A673 (cell line): ENCODE data around the gene BTBD6. TPM values are rescaled to one million over a fixed set of nuclear protein-coding genes. Genes with fewer than 3 reads are reported as not detected.

Experiments used
- BruUV-seq: library from RNA; stranded (reverse); fragments of 400-500 nt; replicated peaks from 2 replicates; lab custom pipeline; 2021; lab: Mats Ljungman, UMichigan
- CTCF ChIA-PET: fragments of 300-600 bp; sonication (Branson Sonifier 250); formaldehyde crosslinking; loops from one replicate; lab custom pipeline; 2022; ENCODE audit warnings: antibody characterized with exemption; lab: Charles Lee
- POLR2A ChIA-PET: fragments of 300-600 bp; sonication (Branson Sonifier 250); formaldehyde crosslinking; loops from one replicate; lab custom pipeline; 2022; ENCODE audit warnings: antibody characterized with exemption; ENCODE audit not compliant: low non-redundant PET; lab: Charles Lee
- DNase-seq: peaks from one replicate; pipeline ENCODE4 v3.0.0-alpha.2; 2015; ENCODE audit warnings: low spot score
- H3K27ac ChIP-seq: fragments of 200-600 bp; sonication (generic); 2 replicates; pipeline ENCODE4 v1.5.1; 2016; ENCODE audit warnings: mixed run types, low read depth, mild to moderate bottlenecking, mixed read lengths, antibody characterized with exemption, low read length; ENCODE audit not compliant: poor library complexity, severe bottlenecking
- H3K27me3 ChIP-seq: fragments of 200-600 bp; sonication (generic); replicated peaks from 2 replicates; pipeline ENCODE4 v1.6.1; 2017; ENCODE audit warnings: mixed run types, low read depth, mild to moderate bottlenecking, mixed read lengths, antibody characterized with exemption, low read length; ENCODE audit not compliant: insufficient read depth, poor library complexity
- H3K36me3 ChIP-seq: fragments of 200-600 bp; sonication (generic); 2 replicates; pipeline ENCODE4 v1.6.1; 2016; ENCODE audit warnings: mixed run types, mild to moderate bottlenecking, mixed read lengths, antibody characterized with exemption, low read length; ENCODE audit not compliant: insufficient read depth, poor library complexity, severe bottlenecking
- H3K4me1 ChIP-seq: fragments of 200-600 bp; sonication (generic); 2 replicates; pipeline ENCODE4 v1.6.1; 2017; ENCODE audit warnings: mixed run types, mild to moderate bottlenecking, mixed read lengths, antibody characterized with exemption, low read length; ENCODE audit not compliant: insufficient read depth, poor library complexity, severe bottlenecking
- H3K4me3 ChIP-seq: fragments of 200-600 bp; sonication (generic); 2 replicates; pipeline ENCODE4 v1.5.1; 2016; ENCODE audit warnings: low read depth, mixed run types, mild to moderate bottlenecking, mixed read lengths, low read length; ENCODE audit not compliant: poor library complexity, severe bottlenecking
- H3K9me3 ChIP-seq: fragments of 200-600 bp; sonication (generic); 2 replicates; pipeline ENCODE4 v1.6.1; 2016; ENCODE audit warnings: mixed run types, low read depth, mild to moderate bottlenecking, mixed read lengths, antibody characterized with exemption, low read length; ENCODE audit not compliant: poor library complexity, severe bottlenecking
- EZH2 ChIP-seq: fragments of 200-600 bp; sonication (generic); IDR thresholded peaks from 2 replicates; pipeline ENCODE4 v1.6.1; 2017; ENCODE audit warnings: borderline replicate concordance, low read depth, mild to moderate bottlenecking, mixed read lengths, antibody characterized with exemption, low read length; ENCODE audit not compliant: poor library complexity, severe bottlenecking
- intact Hi-C: fragments of 100-400 bp; cut with micrococcal nuclease; formaldehyde crosslinking; loops from one replicate; pipeline ENCODE4 v1.10.0; 2022; ENCODE audit not compliant: unreplicated experiment
- total RNA-seq: library from RNA; stranded (reverse); gene quantifications from 2 replicates; pipeline ENCODE4 v1.2.3, GENCODE V29; 2021
- TF ChIP-seq, protein P1 (sequence below): fragments of 300-800, 200-600 bp; sonication (generic); conservative IDR thresholded peaks from 2 replicates; pipeline ENCODE4 v1.5.1; 2017; ENCODE audit warnings: low read depth, mild to moderate bottlenecking, antibody characterized with exemption, low read length, moderate library complexity, mixed read lengths

The BTBD6 gene
- total RNA-seq, 1 experiment from 2014 or later, result 39.9 TPM

DNA sequence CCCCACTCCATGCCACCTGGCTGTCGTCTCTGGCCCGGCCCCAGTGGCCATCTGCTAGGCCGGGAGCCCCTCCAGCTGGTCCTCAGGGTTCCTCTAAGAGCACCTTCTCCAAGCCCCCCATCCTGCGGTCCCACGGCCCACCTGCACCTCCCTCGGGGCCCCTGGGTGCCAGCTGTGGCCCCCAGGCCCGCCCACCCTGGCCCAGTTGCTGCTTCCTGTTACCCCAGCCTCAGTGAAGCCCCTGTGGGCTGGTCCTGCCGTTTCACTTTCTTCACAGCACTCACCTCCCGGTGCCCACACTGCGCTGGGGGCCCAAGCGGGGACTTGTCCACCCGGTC lies 39.6 kb upstream of the BTBD6 start:
- intact Hi-C loops, result no loop called here
- ChIA-PET CTCF (no interaction called here), POLR2A (no interaction called here)
- BruUV-seq, result no TSS peak
- H3K36me3 ChIP-seq, result no peaks in the 10 kb centered on the region
- H3K4me1 ChIP-seq, result no peaks in the 10 kb centered on the region
- TF ChIP-seq EZH2, result no peak
- TF ChIP-seq, protein P1, sequence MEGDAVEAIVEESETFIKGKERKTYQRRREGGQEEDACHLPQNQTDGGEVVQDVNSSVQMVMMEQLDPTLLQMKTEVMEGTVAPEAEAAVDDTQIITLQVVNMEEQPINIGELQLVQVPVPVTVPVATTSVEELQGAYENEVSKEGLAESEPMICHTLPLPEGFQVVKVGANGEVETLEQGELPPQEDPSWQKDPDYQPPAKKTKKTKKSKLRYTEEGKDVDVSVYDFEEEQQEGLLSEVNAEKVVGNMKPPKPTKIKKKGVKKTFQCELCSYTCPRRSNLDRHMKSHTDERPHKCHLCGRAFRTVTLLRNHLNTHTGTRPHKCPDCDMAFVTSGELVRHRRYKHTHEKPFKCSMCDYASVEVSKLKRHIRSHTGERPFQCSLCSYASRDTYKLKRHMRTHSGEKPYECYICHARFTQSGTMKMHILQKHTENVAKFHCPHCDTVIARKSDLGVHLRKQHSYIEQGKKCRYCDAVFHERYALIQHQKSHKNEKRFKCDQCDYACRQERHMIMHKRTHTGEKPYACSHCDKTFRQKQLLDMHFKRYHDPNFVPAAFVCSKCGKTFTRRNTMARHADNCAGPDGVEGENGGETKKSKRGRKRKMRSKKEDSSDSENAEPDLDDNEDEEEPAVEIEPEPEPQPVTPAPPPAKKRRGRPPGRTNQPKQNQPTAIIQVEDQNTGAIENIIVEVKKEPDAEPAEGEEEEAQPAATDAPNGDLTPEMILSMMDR, result no peak
- no peak for DNase-seq
- no peak overlapping the region for H3K4me3 ChIP-seq
- no peak overlapping the region for H3K27ac ChIP-seq
- no peaks in the 10 kb centered on the region for H3K27me3 ChIP-seq
- H3K9me3 ChIP-seq, result no peaks in the 10 kb centered on the region

DNA sequence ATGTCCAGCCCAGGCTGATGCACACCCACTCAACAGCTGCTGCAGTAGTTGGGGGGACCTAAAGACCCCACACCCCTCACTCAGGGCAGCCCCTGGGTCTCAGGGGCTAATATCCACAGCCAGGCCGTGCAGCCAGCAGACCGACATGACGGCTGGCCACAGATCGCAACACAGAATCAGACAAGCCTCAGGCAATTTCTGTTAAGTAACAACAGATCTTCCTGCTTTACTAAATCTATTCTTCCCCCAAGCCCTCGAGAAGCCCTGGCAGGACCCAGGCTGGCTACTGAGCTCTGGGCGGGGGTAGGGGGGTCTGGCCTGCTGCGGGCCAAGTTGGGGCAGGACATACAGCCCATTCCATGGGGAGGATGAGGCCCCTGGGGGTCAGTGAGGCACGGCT lies 39.2 kb upstream of the BTBD6 start:
- no peaks in the 10 kb centered on the region for H3K36me3 ChIP-seq
- intact Hi-C loops, result no loop called here
- DNase-seq, result no peak
- H3K4me3 ChIP-seq, result no peak overlapping the region
- no TSS peak for BruUV-seq
- TF ChIP-seq, protein P1, result no peak
- no peak for TF ChIP-seq EZH2
- ChIA-PET POLR2A (no interaction called here), CTCF (no interaction called here)
- no peaks in the 10 kb centered on the region for H3K27me3 ChIP-seq
- H3K9me3 ChIP-seq, result no peaks in the 10 kb centered on the region
- no peak overlapping the region for H3K27ac ChIP-seq
- no peaks in the 10 kb centered on the region for H3K4me1 ChIP-seq

- ChIA-PET POLR2A (no interaction called here), CTCF (no interaction called here)
- intact Hi-C loops, result no loop called here
- TF ChIP-seq, protein P1, result no peak
- no peak for TF ChIP-seq EZH2
- H3K4me1 ChIP-seq, result no peaks in the 10 kb centered on the region
- H3K4me3 ChIP-seq, result no peak overlapping the region
- H3K27ac ChIP-seq, result no peak overlapping the region
- H3K27me3 ChIP-seq, result no peaks in the 10 kb centered on the region
- H3K9me3 ChIP-seq, result no peaks in the 10 kb centered on the region
- DNase-seq, result no peak
- BruUV-seq, result no TSS peak
- no peaks in the 10 kb centered on the region for H3K36me3 ChIP-seq
Measured at GRCh38 chr14:105209646-105210045, 38.7 kb upstream of the BTBD6 start.
